Stomach (tissue), 9 donors: ENCODE results near the gene LRRC27. TPM values are rescaled to one million over a fixed set of nuclear protein-coding genes. Genes with fewer than 3 reads are reported as not detected.

Source experiments
- DNase-seq, 2 donors: peaks; one replicate each; pipeline versions ENCODE4 v3.0.0 to v3.0.0-alpha.2; 2013 to 2019
- H3K27ac ChIP-seq, 5 donors: fragments of 200-600 bp in 4 of 5; sonication (generic) in 4 of 5; one replicate each; pipeline ENCODE4 v1.5.1; 2013 to 2019; ENCODE audit warnings: mild to moderate bottlenecking in 1 of 5, moderate library complexity in 1 of 5
- H3K27me3 ChIP-seq, 3 donors: fragments of 200-600 bp; sonication (generic); one replicate each; pipeline ENCODE4 v1.5.1; 2017 to 2019; ENCODE audit warnings: mixed run types in 1 of 3
- H3K36me3 ChIP-seq, 4 donors: fragments of 200-600 bp; sonication (generic); 1 replicate in 3 of 4; 2 replicates in 1 of 4; pipeline ENCODE4 v1.5.1; 2016 to 2019
- H3K4me1 ChIP-seq, 4 donors: fragments of 200-600 bp; sonication (generic); one replicate each; pipeline ENCODE4 v1.5.1; 2016 to 2019
- H3K4me3 ChIP-seq, 4 donors: fragments of 200-600 bp; sonication (generic) in 3 of 4; one replicate each; pipeline ENCODE4 v1.5.1; 2016 to 2019; ENCODE audit warnings: mild to moderate bottlenecking in 1 of 4
- H3K9me3 ChIP-seq, 4 donors: fragments of 200-600 bp; sonication (generic); one replicate each; pipeline ENCODE4 v1.5.1; 2016 to 2019
- CTCF ChIP-seq, 7 experiments: fragments of 450-650 bp in 4 of 7; fragments of 200-600 bp in 3 of 7; sonication (generic) in 3 of 7; IDR thresholded peaks; one replicate each; pipeline ENCODE4 v1.5.1; 2016 to 2019; ENCODE audit warnings: antibody characterized with exemption in 7 of 7, control low read depth in 2 of 7, mild to moderate bottlenecking in 1 of 7
- EP300 ChIP-seq: sonication (generic); formaldehyde crosslinking; IDR thresholded peaks from one replicate; pipeline ENCODE4 v1.6.1; 2017; ENCODE audit warnings: antibody characterized with exemption
- POLR2A ChIP-seq, 4 donors: fragments of 450-650 bp; IDR thresholded peaks; one replicate each; pipeline ENCODE4 v1.6.1; 2016; ENCODE audit warnings: antibody characterized with exemption in 4 of 4, control low read depth in 2 of 4, mild to moderate bottlenecking in 1 of 4, moderate library complexity in 1 of 4
- POLR2AphosphoS5 ChIP-seq, 3 donors: sonication (generic); formaldehyde crosslinking; IDR thresholded peaks; one replicate each; pipeline ENCODE4 v1.6.1; 2016; ENCODE audit warnings: antibody characterized with exemption in 3 of 3
- WGBS, 5 donors: extraction: QIAGEN DNeasy Blood & Tissue Kit in 3 of 5; methylation state at CpG; one replicate each; pipeline versions ENCODE4 v1.1.5 to v1.1.7; 2013 to 2018; 5-methylcytosine and 5-hydroxymethylcytosine counted together
- intact Hi-C: fragments of 100-400 bp; cut with DNase I; formaldehyde crosslinking; loops from one replicate; pipeline ENCODE4 v1.15.1; 2023; ENCODE audit warnings: low total_unique reads
- polyA plus RNA-seq, 3 donors: library from polyadenylated mRNA; stranded (reverse); fragments of 200-250 nt; gene quantifications; one replicate each; pipeline ENCODE4 v1.2.3, GENCODE V29; 2013
- total RNA-seq, 5 donors: library from RNA; depleted of rRNA; stranded (reverse); fragments of >200 nt; gene quantifications; one replicate each; pipeline versions ENCODE4 v1.1.0 to v1.2.3, GENCODE V29; 2014 to 2016
- donor health status: healthy with polysubstance abuse.
- donor health status: Bipolar disorder and iron deficiency.
- donor health status: healthy.

The LRRC27 gene
- total and polyA plus RNA-seq, 8 donors, result 4.2 to 31.3 (median 11.1) TPM

- intact Hi-C loops, result no loop called here
- H3K4me3 ChIP-seq, result no peak overlapping the region
- no peak overlapping the region for H3K27ac ChIP-seq
- TF ChIP-seq POLR2A (IDR thresholded peaks at IDR 0.05), result no peak
- TF ChIP-seq CTCF (IDR thresholded peaks at IDR 0.05), result no peak
- TF ChIP-seq EP300, result no peak
- no peak for TF ChIP-seq POLR2AphosphoS5 (IDR thresholded peaks at IDR 0.05)
- DNase-seq, result no peak
- 90 to 94% (median 91%) methylated on average over 11 to 17 of the region's 17 CpGs for WGBS, 5 donors
- no peaks in the 10 kb centered on the region for H3K27me3 ChIP-seq
- H3K36me3 ChIP-seq, result peaks cover 0 to 49% (median 38%) of the 10 kb centered on the region in 4 donors
- H3K4me1 ChIP-seq, result peaks cover 0 to 5% (median 2%) of the 10 kb centered on the region in 4 donors
- no peaks in the 10 kb centered on the region for H3K9me3 ChIP-seq
These were observed 23.3 kb downstream of the LRRC27 start for GRCh38 chr10:132355297-132355696.

GRCh38 chr10:132355754-132356153 is 23.8 kb downstream of the LRRC27 start:
- intact Hi-C loops, result no loop called here
- Histone ChIP-seq H3K36me3 (peaks cover 0 to 49% (median 37%) of the 10 kb centered on the region in 4 donors), H3K4me3 (no peak overlapping the region), H3K27ac (no peak overlapping the region), H3K27me3 (no peaks in the 10 kb centered on the region), H3K4me1 (peaks cover 0 to 5% (median 2%) of the 10 kb centered on the region in 4 donors), H3K9me3 (no peaks in the 10 kb centered on the region)
- TF ChIP-seq POLR2A (IDR thresholded peaks at IDR 0.05) (no peak), CTCF (IDR thresholded peaks at IDR 0.05) (no peak), EP300 (no peak), POLR2AphosphoS5 (IDR thresholded peaks at IDR 0.05) (no peak)
- no peak for DNase-seq
- WGBS, 5 donors, result 85 to 94% (median 93%) methylated on average over 13 of the region's 13 CpGs

- no peak for TF ChIP-seq CTCF (IDR thresholded peaks at IDR 0.05)
- peaks cover 0 to 47% (median 34%) of the 10 kb centered on the region in 4 donors for H3K36me3 ChIP-seq
- no peak overlapping the region for H3K27ac ChIP-seq
- no peak overlapping the region for H3K4me3 ChIP-seq
- H3K27me3 ChIP-seq, result no peaks in the 10 kb centered on the region
- intact Hi-C loops, result no loop called here
- DNase-seq, result no peak
- peaks cover 0 to 5% (median 2%) of the 10 kb centered on the region in 4 donors for H3K4me1 ChIP-seq
- H3K9me3 ChIP-seq, result no peaks in the 10 kb centered on the region
- 90 to 96% (median 94%) methylated on average over 12 of the region's 12 CpGs for WGBS, 5 donors
These were observed 24.7 kb downstream of the LRRC27 start for GRCh38 chr10:132356621-132357195.

DNA sequence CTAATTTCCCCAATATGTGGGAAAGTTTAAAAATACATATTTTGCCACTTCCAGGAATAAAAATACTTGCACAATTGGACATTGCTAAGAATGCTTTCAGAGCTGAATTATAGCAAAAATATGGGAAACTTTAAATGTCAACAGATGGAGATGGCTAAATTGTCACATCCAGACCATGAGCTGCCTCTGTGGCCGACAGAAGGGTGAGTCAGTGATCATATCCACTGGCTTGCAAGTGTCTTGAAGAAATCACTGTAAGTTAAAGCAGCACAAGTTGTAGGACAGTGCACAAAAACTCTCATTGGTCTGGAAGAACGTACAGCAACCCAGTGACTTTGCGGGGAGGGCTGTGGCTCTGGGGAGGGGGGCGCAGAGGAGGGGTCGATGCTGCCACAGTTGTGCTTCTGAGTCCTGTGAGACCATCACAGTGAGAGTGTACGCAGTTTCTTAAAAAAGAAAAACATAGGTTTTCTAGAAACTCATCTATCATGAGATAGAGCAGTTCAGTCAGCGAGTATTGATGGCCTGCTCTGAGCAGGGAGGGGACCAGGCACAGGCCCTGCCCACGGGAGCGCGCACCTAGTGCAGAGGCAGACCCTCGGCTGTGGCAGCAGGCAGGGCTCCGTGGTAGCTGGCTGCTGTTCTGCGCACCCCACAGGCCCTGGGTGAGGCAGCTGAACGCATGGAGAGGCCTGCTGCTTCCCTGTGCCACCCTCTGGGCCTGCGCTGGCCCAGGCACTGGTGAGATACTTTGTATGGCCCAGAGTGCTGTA is 25.5 kb downstream of the LRRC27 start:
- H3K9me3 ChIP-seq, result no peaks in the 10 kb centered on the region
- H3K4me1 ChIP-seq, result peaks cover 0 to 5% (median 2%) of the 10 kb centered on the region in 4 donors
- WGBS, 5 donors, result 90 to 97% (median 94%) methylated on average over 15 of the region's 15 CpGs
- intact Hi-C loops, result no loop called here
- H3K27ac ChIP-seq, result no peak overlapping the region
- DNase-seq, result no peak
- H3K27me3 ChIP-seq, result no peaks in the 10 kb centered on the region
- no peak overlapping the region for H3K4me3 ChIP-seq
- H3K36me3 ChIP-seq, result peaks cover 0 to 52% (median 41%) of the 10 kb centered on the region in 4 donors
- TF ChIP-seq POLR2AphosphoS5 (IDR thresholded peaks at IDR 0.05) (no peak), CTCF (IDR thresholded peaks at IDR 0.05) (no peak), POLR2A (IDR thresholded peaks at IDR 0.05) (no peak), EP300 (no peak)
